ENCODE data around the gene ZNF500.

The ZNF500 gene

DNA sequence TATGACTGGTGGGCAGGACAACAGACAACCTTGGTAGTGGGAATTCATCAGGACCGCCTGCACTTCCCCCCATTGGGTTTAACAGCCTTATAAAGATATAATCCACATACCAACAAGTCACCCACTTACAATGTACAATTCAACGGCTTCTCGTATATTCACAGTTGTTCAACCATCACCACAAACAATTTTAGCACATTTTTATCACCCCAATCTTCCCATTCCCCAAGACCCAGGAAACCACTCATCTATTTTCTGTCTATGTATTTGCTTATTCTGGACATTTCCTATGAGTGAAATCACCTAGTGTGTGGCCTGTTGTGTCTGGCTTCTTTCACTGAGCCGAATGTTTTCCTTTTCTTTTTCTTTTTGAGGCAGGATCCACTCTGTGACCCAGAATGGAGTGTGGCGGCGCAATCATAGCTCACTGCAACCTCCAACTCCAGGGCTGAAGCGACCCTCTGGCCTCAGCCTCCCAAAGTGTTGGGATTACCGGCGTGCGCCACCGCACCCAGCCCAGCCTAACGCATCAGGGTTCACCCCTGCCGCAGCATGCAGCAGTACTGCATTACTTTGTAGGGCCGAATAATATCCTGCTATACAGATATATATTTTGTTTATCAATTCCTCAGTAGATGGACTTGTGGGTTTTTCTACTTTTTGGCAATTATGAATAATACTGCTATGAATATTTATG, 43.7 kb downstream of the ZNF500 start:
- TF ChIP-seq, protein P1, sequence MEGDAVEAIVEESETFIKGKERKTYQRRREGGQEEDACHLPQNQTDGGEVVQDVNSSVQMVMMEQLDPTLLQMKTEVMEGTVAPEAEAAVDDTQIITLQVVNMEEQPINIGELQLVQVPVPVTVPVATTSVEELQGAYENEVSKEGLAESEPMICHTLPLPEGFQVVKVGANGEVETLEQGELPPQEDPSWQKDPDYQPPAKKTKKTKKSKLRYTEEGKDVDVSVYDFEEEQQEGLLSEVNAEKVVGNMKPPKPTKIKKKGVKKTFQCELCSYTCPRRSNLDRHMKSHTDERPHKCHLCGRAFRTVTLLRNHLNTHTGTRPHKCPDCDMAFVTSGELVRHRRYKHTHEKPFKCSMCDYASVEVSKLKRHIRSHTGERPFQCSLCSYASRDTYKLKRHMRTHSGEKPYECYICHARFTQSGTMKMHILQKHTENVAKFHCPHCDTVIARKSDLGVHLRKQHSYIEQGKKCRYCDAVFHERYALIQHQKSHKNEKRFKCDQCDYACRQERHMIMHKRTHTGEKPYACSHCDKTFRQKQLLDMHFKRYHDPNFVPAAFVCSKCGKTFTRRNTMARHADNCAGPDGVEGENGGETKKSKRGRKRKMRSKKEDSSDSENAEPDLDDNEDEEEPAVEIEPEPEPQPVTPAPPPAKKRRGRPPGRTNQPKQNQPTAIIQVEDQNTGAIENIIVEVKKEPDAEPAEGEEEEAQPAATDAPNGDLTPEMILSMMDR (IDR thresholded peaks at IDR 0.05; ENCODE audit: low read length, missing control alignments): no peak
- H3K4me3 ChIP-seq (replicated peaks; ENCODE audit: low read depth, low read length): no peak overlapping the region
- no peak for DNase-seq (ENCODE audit: low read depth)

DNA sequence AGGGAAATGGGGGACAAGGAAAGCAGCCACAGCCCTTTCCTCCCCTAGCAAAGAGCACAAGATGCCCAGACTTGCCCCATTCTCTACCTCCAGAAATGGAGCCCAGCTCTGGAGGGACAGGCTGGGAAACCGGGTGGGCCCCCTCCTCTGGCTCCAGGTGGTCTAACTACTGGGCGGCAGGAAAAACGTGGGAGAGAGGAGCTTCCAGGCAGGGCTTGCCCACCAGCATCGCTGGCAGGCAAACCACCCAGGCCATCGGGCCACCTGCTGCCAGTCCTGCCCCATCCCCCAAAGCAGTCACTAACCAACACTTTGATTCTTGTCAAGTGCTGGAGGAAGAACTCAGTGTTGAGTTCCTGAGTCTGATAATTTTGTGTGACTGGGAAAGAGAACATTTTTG, 48.5 kb downstream of the ZNF500 start:
- no peak for DNase-seq (ENCODE audit: low read depth)
- H3K4me3 ChIP-seq (replicated peaks; ENCODE audit: low read depth, low read length): no peak overlapping the region
- TF ChIP-seq, protein P1 (IDR thresholded peaks at IDR 0.05; ENCODE audit: low read length, missing control alignments): no peak

DNA sequence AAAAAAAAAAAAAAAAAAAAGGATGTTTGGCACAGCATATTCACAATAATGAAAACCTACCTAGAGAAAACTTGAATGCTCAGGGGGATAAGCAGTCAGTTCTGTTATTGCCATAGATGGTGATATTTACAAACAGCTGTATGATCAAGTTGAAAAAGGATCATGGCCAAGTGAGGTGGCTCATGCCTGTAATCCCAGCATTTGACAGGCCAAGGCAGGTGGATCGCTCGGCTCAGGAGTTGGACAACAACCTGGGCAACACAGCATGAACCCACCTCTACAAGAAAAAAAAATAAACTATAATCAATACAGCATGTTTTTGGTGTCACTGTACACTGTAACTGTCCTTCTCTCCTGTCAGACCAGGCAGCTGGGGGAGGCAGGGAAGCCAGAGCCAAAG, 52.0 kb downstream of the ZNF500 start:
- H3K4me3 ChIP-seq (replicated peaks; ENCODE audit: low read depth, low read length): no peak overlapping the region
- TF ChIP-seq, protein P1 (IDR thresholded peaks at IDR 0.05; ENCODE audit: low read length, missing control alignments): no peak
- no peak for DNase-seq (ENCODE audit: low read depth)

DNA sequence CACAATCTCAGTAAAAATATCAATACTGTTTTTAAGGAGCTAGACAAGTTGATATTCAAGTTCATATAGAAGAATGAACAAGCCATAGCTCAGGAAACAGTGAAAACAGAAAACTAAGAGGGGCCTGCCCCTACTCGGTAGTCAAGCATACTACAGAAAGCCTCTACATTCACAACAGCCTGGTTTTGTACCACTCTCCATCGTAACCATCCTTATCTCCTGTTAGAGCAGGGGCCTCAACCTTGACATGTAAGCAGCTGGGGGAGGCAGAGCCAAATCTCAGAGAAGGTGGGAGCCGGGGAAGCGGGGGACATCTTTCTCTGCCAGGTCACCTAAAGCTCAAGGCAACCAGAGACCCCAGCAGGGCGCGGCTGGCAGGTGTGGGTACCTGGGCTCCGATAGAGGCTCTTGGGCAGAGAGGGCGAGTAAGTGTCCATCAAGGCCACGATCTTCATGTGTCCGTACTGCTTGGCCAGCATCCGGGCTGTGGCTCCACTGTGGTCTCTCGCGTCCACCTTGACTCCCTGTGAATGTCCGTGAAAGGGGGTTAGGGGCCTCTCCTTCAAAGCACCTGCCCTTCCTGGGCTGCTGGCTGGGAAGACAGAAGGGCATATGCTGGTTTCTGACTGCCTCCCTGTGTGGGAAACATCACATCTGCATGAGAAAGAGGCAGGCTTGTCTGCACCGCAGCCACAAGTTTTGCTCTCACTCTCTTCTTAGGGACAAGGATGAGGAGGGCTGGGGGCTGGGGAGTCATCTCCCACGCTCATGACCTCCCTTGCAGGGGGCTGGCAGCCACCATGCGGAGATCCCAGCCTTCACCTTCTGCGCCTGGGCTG, 53.1 kb downstream of the ZNF500 start:
- no peak overlapping the region for H3K4me3 ChIP-seq (replicated peaks; ENCODE audit: low read depth, low read length)
- no peak for DNase-seq (ENCODE audit: low read depth)
- TF ChIP-seq, protein P1 (IDR thresholded peaks at IDR 0.05; ENCODE audit: low read length, missing control alignments): no peak

DNA sequence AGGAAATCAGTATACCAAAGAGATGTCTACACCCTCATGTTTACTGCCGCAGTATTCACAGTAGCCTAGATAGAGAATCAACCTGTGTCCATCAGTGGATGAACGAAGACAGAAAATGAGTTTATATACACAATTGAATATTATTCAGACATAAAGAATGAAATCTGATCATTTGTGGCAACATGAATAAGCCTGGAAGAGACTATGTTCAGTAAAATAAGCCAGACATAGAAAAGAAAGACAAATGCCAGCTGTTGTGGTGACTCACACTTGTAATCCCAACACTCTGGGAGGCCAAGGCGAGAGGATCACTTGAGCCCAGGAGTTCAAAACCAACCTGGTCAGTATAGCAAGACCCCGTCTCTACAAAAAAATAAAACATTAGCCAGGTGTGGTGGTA, 57.5 kb downstream of the ZNF500 start:
- no peak for DNase-seq (ENCODE audit: low read depth)
- H3K4me3 ChIP-seq (replicated peaks; ENCODE audit: low read depth, low read length): no peak overlapping the region
- TF ChIP-seq, protein P1 (IDR thresholded peaks at IDR 0.05; ENCODE audit: low read length, missing control alignments): no peak

DNA sequence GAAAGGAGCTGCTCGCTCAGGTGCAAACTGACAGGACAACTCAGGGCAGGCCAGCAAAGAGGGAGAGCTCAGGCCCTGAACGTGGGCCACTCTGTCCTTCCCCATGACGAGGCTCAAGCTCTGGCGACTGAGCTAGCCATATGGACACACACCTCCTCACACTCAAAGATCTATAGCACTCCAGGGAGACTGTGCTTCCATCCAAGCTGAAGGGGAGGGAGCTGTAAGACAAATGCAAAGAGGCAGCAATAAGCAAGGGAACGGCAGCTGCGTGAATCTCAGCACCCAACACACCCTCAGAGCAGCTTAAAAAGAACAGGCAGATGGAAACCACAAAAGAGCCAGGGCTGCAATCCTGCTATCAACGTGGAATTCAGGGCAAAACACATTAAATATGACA, 60.1 kb downstream of the ZNF500 start:
- no peak overlapping the region for H3K4me3 ChIP-seq (replicated peaks; ENCODE audit: low read depth, low read length)
- TF ChIP-seq, protein P1 (IDR thresholded peaks at IDR 0.05; ENCODE audit: low read length, missing control alignments): no peak
- no peak for DNase-seq (ENCODE audit: low read depth)
